Subcutaneous abdominal adipose tissue (tissue), 5 donors: ENCODE results near the gene SPG7.

ENCODE experiments used
- H3K27ac ChIP-seq: one replicate; pipeline ENCODE4 v1.7.0; 2013; ENCODE audit warnings: low read depth, mild to moderate bottlenecking, inconsistent platforms, low read length, moderate library complexity
- H3K27me3 ChIP-seq, 5 donors: one replicate each; pipeline ENCODE4 v1.7.0; 2013; ENCODE audit warnings: low read length in 5 of 5, inconsistent platforms in 1 of 5; ENCODE audit not compliant: control insufficient read depth in 5 of 5, insufficient read depth in 4 of 5
- H3K36me3 ChIP-seq, 5 donors: one replicate each; pipeline ENCODE4 v1.7.0; 2013; ENCODE audit warnings: low read length in 5 of 5; ENCODE audit not compliant: control insufficient read depth in 5 of 5, insufficient read depth in 5 of 5
- H3K4me1 ChIP-seq, 5 donors: one replicate each; pipeline ENCODE4 v1.7.0; 2013; ENCODE audit warnings: low read length in 5 of 5, mild to moderate bottlenecking in 3 of 5, moderate library complexity in 1 of 5; ENCODE audit not compliant: control insufficient read depth in 5 of 5, insufficient read depth in 5 of 5
- H3K4me3 ChIP-seq, 5 donors: one replicate each; pipeline ENCODE4 v1.7.0; 2013; ENCODE audit warnings: low read length in 5 of 5, low read depth in 1 of 5
- H3K9ac ChIP-seq, 5 donors: one replicate each; pipeline ENCODE4 v1.7.0; 2013; ENCODE audit warnings: low read length in 5 of 5, mild to moderate bottlenecking in 4 of 5, moderate library complexity in 3 of 5
- H3K9me3 ChIP-seq, 5 donors: one replicate each; pipeline ENCODE4 v1.7.0; 2013; ENCODE audit warnings: low read length in 5 of 5; ENCODE audit not compliant: control insufficient read depth in 5 of 5
- donor health status: healthy.
- donor health status: healthy.
- donor health status: healthy.
- donor health status: healthy.
- donor health status: healthy.

Gene SPG7

DNA sequence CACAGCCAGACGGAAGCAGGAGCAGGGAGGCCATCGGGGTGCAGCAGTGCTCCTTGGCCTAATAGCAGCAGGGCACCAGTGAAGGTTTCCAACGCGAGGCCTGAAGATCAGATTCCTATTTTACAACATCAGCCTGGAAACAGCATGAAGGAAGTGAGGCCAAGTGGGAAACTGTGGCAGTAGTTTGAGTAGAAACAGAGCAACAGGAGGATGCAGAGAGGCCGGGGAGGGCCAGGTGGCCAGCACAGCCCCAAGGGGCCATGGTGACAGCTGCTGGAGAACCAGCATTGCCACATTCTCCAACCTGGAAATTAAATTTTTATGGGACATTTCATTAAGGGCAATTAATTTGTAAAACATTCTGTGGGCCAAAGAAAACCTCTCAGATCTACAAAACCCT lies 14.4 kb upstream of the SPG7 start:
- no peaks in the 10 kb centered on the region for H3K9me3 ChIP-seq
- H3K36me3 ChIP-seq, result peaks cover 0 to 5% (median under 1%) of the 10 kb centered on the region in 5 donors
- no peak overlapping the region for H3K4me3 ChIP-seq
- H3K9ac ChIP-seq, result no peak overlapping the region
- H3K27ac ChIP-seq, result no peak overlapping the region
- peaks cover 11 to 27% (median 20%) of the 10 kb centered on the region in 5 donors for H3K4me1 ChIP-seq
- H3K27me3 ChIP-seq, result no peaks in the 10 kb centered on the region

DNA sequence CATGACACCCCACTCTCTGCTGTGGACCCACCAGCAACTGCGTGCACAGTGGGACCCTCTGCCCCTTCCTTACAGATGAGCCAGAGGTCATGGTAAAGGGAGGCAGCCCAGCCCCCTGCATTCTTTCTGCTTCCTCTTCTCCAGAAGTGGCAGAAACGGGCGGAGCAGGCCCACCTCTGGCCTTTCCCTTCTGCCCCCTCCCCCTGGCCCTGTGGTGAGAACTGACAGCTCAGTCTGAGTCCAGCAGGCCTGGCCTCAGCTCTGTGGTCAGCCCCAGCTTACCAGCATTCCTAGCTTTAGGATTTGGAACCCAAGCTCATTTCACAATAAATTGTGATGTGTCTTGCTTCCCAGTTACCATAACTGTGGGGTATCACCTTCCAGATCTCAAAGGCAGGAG lies 13.1 kb upstream of the SPG7 start:
- H3K36me3 ChIP-seq, result peaks cover 0 to 7% (median 2%) of the 10 kb centered on the region in 5 donors
- H3K9me3 ChIP-seq, result no peaks in the 10 kb centered on the region
- peaks cover 7 to 29% (median 18%) of the 10 kb centered on the region in 5 donors for H3K4me1 ChIP-seq
- no peak overlapping the region for H3K4me3 ChIP-seq
- H3K27me3 ChIP-seq, result no peaks in the 10 kb centered on the region
- H3K9ac ChIP-seq, result no peak overlapping the region
- no peak overlapping the region for H3K27ac ChIP-seq

DNA sequence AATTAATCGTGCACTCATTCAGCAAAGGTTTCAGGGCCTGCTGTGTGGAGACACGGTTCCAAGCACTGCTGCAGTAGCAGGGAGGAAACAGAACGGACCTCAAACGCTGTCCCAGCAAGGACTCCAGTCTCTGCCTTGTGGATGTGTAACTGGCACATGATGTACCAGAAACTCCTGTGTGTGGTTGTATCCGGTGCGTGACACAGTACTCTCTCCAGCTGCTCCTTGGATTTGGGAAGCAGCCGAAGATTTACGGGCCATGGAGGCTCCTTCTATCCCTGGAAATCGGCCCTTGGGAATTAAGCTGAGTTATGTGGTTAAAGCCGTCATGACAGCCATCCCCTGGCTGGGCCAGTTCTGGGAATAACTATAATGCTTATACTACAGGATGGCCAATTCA lies 9.4 kb upstream of the SPG7 start:
- Histone ChIP-seq H3K9ac (no peak overlapping the region), H3K27ac (no peak overlapping the region), H3K4me1 (peaks cover 0 to 7% (median 2%) of the 10 kb centered on the region in 5 donors), H3K4me3 (no peak overlapping the region), H3K9me3 (no peaks in the 10 kb centered on the region), H3K36me3 (peaks cover 0 to 3% (median 0%) of the 10 kb centered on the region in 5 donors), H3K27me3 (no peaks in the 10 kb centered on the region)

DNA sequence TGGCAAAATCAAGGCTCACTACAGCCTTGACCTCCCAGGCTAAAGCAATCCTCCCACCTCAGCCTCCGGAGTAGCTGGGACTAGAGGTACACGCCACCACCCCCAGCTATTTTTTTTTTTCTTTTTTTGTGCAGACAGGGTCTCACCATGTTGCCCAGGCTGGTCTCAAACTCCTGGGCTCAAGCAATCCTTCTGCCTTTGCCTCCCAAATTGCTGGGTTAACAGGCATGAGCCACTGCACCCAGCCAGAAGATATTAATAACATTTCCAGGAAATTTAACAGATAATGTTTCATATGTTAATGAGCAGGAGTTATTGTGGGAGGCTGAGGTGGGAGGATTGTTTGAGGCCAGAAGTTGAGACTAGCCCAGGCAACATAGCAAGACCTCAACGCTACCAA lies 8.4 kb upstream of the SPG7 start:
- Histone ChIP-seq H3K9ac (no peak overlapping the region), H3K27me3 (no peaks in the 10 kb centered on the region), H3K9me3 (no peaks in the 10 kb centered on the region), H3K36me3 (peaks cover 0 to 3% (median 0%) of the 10 kb centered on the region in 5 donors), H3K4me1 (peaks cover 0 to 6% (median 0%) of the 10 kb centered on the region in 5 donors), H3K27ac (no peak overlapping the region), H3K4me3 (no peak overlapping the region)

DNA sequence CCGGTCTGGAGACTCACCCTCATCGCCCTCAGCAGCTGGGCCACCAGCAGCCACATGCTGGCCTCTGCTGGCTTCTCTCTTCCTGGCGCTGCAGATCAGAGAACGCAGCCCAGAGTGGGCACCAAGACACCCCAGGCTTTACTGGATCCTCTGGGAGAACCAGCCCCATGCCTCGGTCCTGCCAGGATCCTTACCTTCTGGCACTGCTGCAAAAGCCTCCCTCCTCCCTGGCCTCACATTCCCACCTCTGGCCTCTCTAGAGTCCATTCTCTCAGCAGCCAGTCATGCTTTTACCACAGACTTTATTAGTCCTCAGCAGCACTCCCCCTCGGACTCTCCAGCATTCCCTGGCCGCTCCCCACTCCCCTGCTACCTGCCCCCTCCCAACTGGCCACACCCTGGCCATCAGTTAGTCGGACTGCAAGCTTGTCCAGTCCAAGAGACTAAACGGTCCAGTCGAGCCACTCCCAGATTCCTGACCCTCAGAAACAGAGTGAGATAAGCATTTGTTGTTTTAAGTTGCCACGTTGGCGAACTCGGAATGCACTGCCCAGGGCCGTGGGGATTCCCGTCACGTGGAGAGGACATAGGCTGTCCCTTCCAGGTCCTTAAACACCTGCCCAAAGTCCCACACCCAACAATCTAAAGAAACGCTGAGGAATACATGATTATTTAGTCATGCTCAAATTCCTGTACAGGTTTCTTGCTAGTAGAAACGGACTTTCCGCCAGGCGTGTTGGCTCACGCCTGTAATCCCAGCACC lies 5.9 kb upstream of the SPG7 start:
- Histone ChIP-seq H3K9ac (no peak overlapping the region), H3K27ac (no peak overlapping the region), H3K4me3 (no peak overlapping the region)

DNA sequence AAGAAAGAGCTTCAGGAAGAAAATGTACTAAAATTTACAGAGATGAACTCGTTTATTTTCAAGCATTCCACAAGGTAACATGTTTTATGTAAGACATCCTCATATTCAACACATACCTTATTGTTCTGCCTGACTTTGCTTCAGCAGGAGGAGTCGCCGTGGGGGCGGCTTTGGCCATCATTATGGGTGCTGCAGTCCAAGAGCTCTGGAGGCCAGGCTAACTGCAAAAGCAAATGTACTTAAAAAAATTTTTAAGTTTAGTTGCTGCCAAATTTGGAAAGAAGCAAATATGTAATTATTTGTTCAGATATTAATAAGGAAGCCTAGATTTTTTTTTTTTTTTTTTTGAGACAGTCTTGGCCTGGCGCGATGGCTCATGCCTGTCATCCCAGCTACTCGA lies 4.1 kb upstream of the SPG7 start:
- H3K9ac ChIP-seq, result no peak overlapping the region
- no peaks in the 10 kb centered on the region for H3K36me3 ChIP-seq
- no peaks in the 10 kb centered on the region for H3K9me3 ChIP-seq
- H3K4me3 ChIP-seq, result no peak overlapping the region
- no peak overlapping the region for H3K27ac ChIP-seq
- peaks cover 6 to 37% (median 33%) of the 10 kb centered on the region in 5 donors for H3K4me1 ChIP-seq
- no peaks in the 10 kb centered on the region for H3K27me3 ChIP-seq

More for the DNA sequence above, 5.9 kb upstream of the SPG7 start:
- Histone ChIP-seq H3K36me3 (peaks cover 0 to 3% (median 0%) of the 10 kb centered on the region in 5 donors), H3K4me1 (peaks cover 6 to 27% (median 23%) of the 10 kb centered on the region in 5 donors), H3K27me3 (no peaks in the 10 kb centered on the region), H3K9me3 (no peaks in the 10 kb centered on the region)

DNA sequence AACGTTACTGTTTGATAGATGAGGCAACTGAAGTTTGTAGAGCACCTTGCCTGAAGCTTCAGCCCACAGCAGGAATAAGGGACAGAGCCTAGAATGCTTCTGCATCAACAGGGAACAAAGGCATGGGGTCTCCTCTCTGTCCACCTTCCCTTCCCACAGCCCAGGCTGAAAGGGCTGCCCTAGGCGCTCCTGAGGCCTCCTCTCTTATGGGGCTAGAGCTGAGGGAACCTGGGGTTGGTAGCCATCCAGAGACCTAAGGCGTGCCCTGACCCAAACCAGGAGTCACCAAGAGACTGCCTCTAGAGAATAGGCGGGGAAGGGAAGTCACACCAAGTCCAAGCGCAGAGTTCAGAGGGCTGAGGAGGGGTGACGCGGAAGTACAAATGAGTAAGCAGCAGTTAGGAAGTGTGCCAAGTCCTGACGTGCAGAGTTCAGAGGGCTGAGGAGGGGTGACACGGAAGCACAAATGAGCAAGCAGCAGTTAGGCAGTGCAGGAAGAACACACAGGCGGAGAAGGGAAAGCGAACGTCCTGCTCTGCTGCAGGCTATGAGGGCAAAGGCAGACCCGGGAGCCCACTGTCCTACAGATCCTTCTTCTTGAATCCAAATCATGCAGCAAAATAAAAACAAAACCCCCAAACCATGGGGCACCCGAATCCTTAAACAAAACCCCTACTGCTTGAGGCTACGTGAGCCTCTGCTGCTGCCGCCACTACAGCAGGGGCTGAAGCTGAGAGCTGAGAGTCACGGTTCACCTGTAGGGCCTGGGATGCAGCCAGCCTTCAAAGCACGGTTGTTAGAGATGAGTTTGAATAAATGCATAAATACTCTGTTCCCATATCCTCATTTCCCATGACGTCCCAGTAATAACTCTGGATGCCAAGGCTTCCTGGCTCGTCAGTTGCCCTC lies 2.7 kb upstream of the SPG7 start:
- H3K36me3 ChIP-seq, result peaks cover 0 to 2% (median 1%) of the 10 kb centered on the region in 5 donors
- peak overlapping the region; percentile 24 to 52 (median 34) for H3K4me3 ChIP-seq
- peaks cover 6 to 43% (median 41%) of the 10 kb centered on the region in 5 donors for H3K4me1 ChIP-seq
- no peaks in the 10 kb centered on the region for H3K27me3 ChIP-seq
- H3K27ac ChIP-seq, result peak overlapping the region; percentile 71
- H3K9ac ChIP-seq, result peak overlapping the region in 3 of 5 donors; percentile 11 to 62 (median 16)
- H3K9me3 ChIP-seq, result no peaks in the 10 kb centered on the region

DNA sequence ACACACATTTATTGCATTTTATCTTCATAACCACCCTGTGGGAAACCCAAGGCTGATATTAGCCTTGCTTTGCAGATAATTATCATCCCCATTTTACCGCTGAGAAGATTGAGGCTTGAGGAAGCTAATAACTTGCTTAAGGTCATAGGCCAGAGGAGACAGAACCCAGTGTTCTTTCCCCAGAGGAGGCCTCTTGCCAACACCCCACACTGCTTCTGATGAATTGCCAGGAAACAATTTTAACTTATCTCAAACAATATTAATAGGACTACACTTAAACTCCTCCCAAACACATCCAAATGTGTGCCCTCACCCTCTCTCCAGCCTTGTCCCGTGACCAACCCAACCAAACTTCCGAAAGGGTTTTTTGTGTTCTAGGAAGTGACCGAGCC lies 2.1 kb upstream of the SPG7 start:
- Histone ChIP-seq H3K9ac (peak overlapping the region in 2 of 5 donors; percentile 16 to 62), H3K27ac (peak overlapping the region; percentile 4), H3K4me3 (peak overlapping the region in 4 of 5 donors; percentile 24 to 52 (median 38))

DNA sequence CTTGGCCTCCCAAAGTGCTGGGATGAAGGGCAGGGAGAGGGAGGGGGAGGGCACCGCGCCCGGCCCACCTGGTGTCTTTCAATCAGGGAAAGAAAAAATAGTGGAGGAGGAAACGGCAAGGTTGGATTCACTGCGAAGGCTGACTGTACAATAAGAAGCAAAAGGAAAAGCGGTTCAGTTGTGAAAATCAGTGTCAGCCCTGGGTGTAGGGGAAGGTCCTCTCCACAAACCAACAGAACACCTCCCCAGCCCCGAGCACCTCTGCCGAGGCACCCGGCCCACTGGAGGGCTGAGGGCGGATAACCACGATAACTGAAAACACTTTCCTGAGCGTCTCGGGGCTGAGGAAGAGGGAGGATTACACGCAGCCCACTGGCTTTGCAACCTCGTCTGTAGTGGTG lies 1.4 kb upstream of the SPG7 start:
- Histone ChIP-seq H3K9ac (peak overlapping the region in 2 of 5 donors; percentile 88 to 98), H3K27me3 (no peaks in the 10 kb centered on the region), H3K9me3 (no peaks in the 10 kb centered on the region), H3K4me3 (peak overlapping the region; percentile 42 to 88 (median 78)), H3K36me3 (peaks cover 0 to 15% (median 13%) of the 10 kb centered on the region in 5 donors), H3K4me1 (peaks cover 6 to 43% (median 41%) of the 10 kb centered on the region in 5 donors), H3K27ac (no peak overlapping the region)

More for the DNA sequence above, 2.1 kb upstream of the SPG7 start:
- Histone ChIP-seq H3K9me3 (no peaks in the 10 kb centered on the region), H3K36me3 (peaks cover 0 to 9% (median 7%) of the 10 kb centered on the region in 5 donors), H3K27me3 (no peaks in the 10 kb centered on the region), H3K4me1 (peaks cover 6 to 43% (median 41%) of the 10 kb centered on the region in 5 donors)
